A673 (cell line): ENCODE measurements around the gene CNTLN.

Source experiments
- EZH2 ChIP-seq: fragments of 200-600 bp; sonication (generic); IDR thresholded peaks from 2 replicates; pipeline ENCODE4 v1.6.1; 2017; ENCODE audit warnings: borderline replicate concordance, low read depth, mild to moderate bottlenecking, mixed read lengths, antibody characterized with exemption, low read length; ENCODE audit not compliant: poor library complexity, severe bottlenecking
- TF ChIP-seq, protein P1 (sequence below): fragments of 300-800, 200-600 bp; sonication (generic); conservative IDR thresholded peaks from 2 replicates; pipeline ENCODE4 v1.5.1; 2017; ENCODE audit warnings: low read depth, mild to moderate bottlenecking, antibody characterized with exemption, low read length, moderate library complexity, mixed read lengths

DNA sequence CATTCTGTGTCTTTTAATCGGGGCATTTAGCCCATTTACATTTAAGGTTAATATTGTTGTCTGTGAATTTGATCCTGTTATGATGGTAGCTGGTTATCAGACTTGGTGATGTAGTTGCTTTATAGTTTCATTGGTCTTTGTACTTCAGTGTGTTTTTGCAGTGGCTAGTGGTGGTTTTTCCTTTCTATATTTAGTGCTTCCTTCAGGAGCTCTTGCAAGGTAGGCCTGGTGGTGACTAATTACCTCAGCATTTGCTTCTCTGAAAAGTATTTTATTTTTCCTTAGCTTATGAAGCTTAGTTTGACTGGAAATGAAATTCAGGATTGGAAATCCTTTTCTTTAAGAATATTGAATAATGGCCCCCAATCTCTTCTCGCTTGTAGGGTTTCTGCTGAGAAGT lies 156.9 kb downstream of the CNTLN start:
- TF ChIP-seq, protein P1, sequence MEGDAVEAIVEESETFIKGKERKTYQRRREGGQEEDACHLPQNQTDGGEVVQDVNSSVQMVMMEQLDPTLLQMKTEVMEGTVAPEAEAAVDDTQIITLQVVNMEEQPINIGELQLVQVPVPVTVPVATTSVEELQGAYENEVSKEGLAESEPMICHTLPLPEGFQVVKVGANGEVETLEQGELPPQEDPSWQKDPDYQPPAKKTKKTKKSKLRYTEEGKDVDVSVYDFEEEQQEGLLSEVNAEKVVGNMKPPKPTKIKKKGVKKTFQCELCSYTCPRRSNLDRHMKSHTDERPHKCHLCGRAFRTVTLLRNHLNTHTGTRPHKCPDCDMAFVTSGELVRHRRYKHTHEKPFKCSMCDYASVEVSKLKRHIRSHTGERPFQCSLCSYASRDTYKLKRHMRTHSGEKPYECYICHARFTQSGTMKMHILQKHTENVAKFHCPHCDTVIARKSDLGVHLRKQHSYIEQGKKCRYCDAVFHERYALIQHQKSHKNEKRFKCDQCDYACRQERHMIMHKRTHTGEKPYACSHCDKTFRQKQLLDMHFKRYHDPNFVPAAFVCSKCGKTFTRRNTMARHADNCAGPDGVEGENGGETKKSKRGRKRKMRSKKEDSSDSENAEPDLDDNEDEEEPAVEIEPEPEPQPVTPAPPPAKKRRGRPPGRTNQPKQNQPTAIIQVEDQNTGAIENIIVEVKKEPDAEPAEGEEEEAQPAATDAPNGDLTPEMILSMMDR = no peak
- no peak for TF ChIP-seq EZH2
